Osteoblast (primary cell): ENCODE data around the gene ZSWIM6. TPM values are rescaled to one million over a fixed set of nuclear protein-coding genes. Genes with fewer than 3 reads are reported as not detected.

Source experiments
- DNase-seq: peaks from one replicate; pipeline ENCODE4 v3.0.0; 2011; ENCODE audit warnings: low spot score, mixed read lengths; ENCODE audit not compliant: insufficient read length; ENCODE audit errors: missing footprints
- H2AFZ ChIP-seq: 2 replicates; pipeline ENCODE4 v1.6.0; 2011; ENCODE audit warnings: mild to moderate bottlenecking, low read length
- H3K27ac ChIP-seq: 2 replicates; pipeline ENCODE4 v1.5.1; 2011; ENCODE audit warnings: mild to moderate bottlenecking, low read depth, low read length, moderate library complexity
- H3K27me3 ChIP-seq: 2 replicates; pipeline ENCODE4 v1.6.0; 2012; ENCODE audit warnings: mild to moderate bottlenecking, control low read depth, inconsistent platforms, low read length, moderate library complexity; ENCODE audit not compliant: insufficient read depth
- H3K36me3 ChIP-seq: 2 replicates; pipeline ENCODE4 v1.5.1; 2011; ENCODE audit warnings: mild to moderate bottlenecking, low read length, control low read depth, moderate library complexity; ENCODE audit not compliant: insufficient read depth
- H3K4me1 ChIP-seq: 2 replicates; pipeline ENCODE4 v1.5.1; 2011; ENCODE audit warnings: mild to moderate bottlenecking, low read length, control low read depth, moderate library complexity; ENCODE audit not compliant: insufficient read depth
- H3K4me2 ChIP-seq: 2 replicates; pipeline ENCODE4 v1.6.0; 2011; ENCODE audit warnings: mild to moderate bottlenecking, low read length; ENCODE audit not compliant: insufficient read depth
- H3K4me3 ChIP-seq: fragments of 200-600 bp; sonication (generic); 3 replicates; pipeline ENCODE4 v1.5.1; 2012; ENCODE audit warnings: mild to moderate bottlenecking, low read length, inconsistent platforms; ENCODE audit not compliant: insufficient read depth
- H3K79me2 ChIP-seq: 2 replicates; pipeline ENCODE4 v1.6.0; 2012; ENCODE audit warnings: mild to moderate bottlenecking, low read length, control low read depth, inconsistent platforms; ENCODE audit not compliant: insufficient read depth
- H3K9me3 ChIP-seq: 2 replicates; pipeline ENCODE4 v1.5.1; 2011; ENCODE audit warnings: low read depth, low read length, control low read depth
- H4K20me1 ChIP-seq: 2 replicates; pipeline ENCODE4 v1.6.0; 2012; ENCODE audit warnings: mild to moderate bottlenecking, low read length, control low read depth; ENCODE audit not compliant: insufficient read depth
- total RNA-seq: library from RNA; depleted of rRNA; stranded (reverse); fragments of >200 nt; gene quantifications from 2 replicates; pipeline ENCODE4 v1.2.3, GENCODE V29; 2012
- TF ChIP-seq, protein P1 (sequence below): IDR thresholded peaks from 2 replicates; pipeline ENCODE4 v1.5.1; 2011; ENCODE audit warnings: mild to moderate bottlenecking, low read depth, low read length, moderate library complexity; ENCODE audit errors: extremely low read depth

The ZSWIM6 gene
- total RNA-seq, 1 donor, result 10.5 TPM

DNA sequence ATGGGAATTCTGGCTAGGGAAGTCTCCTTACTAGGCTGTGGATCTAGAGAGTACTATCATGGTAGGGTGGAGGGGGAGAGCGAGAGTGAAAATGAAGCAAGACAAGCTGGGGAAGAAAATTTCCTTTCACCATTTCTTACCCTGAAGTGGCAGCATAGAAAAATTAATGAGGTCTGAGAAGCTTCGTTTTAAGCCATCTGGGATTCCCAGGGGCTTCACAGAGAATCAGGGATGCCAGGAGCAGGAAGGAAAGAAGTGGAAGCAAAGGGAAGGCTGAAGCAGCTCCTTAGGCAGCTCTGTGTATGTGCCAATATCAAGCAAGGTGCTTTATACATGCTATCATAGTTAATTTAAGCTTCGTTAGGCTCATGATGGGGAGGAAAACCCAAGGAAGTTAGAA, 169.9 kb downstream of the ZSWIM6 start:
- peaks cover 6% of the 10 kb centered on the region for H4K20me1 ChIP-seq
- no peaks in the 10 kb centered on the region for H3K9me3 ChIP-seq
- H3K4me3 ChIP-seq, result no peak overlapping the region
- no peaks in the 10 kb centered on the region for H3K4me1 ChIP-seq
- no peak for DNase-seq
- H2AFZ ChIP-seq, result no peak overlapping the region
- TF ChIP-seq, protein P1, sequence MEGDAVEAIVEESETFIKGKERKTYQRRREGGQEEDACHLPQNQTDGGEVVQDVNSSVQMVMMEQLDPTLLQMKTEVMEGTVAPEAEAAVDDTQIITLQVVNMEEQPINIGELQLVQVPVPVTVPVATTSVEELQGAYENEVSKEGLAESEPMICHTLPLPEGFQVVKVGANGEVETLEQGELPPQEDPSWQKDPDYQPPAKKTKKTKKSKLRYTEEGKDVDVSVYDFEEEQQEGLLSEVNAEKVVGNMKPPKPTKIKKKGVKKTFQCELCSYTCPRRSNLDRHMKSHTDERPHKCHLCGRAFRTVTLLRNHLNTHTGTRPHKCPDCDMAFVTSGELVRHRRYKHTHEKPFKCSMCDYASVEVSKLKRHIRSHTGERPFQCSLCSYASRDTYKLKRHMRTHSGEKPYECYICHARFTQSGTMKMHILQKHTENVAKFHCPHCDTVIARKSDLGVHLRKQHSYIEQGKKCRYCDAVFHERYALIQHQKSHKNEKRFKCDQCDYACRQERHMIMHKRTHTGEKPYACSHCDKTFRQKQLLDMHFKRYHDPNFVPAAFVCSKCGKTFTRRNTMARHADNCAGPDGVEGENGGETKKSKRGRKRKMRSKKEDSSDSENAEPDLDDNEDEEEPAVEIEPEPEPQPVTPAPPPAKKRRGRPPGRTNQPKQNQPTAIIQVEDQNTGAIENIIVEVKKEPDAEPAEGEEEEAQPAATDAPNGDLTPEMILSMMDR, result no peak
- peaks cover 73% of the 10 kb centered on the region for H3K79me2 ChIP-seq
- H3K27ac ChIP-seq, result no peak overlapping the region
- H3K36me3 ChIP-seq, result peaks cover 3% of the 10 kb centered on the region
- H3K27me3 ChIP-seq, result no peaks in the 10 kb centered on the region
- H3K4me2 ChIP-seq, result no peak overlapping the region

DNA sequence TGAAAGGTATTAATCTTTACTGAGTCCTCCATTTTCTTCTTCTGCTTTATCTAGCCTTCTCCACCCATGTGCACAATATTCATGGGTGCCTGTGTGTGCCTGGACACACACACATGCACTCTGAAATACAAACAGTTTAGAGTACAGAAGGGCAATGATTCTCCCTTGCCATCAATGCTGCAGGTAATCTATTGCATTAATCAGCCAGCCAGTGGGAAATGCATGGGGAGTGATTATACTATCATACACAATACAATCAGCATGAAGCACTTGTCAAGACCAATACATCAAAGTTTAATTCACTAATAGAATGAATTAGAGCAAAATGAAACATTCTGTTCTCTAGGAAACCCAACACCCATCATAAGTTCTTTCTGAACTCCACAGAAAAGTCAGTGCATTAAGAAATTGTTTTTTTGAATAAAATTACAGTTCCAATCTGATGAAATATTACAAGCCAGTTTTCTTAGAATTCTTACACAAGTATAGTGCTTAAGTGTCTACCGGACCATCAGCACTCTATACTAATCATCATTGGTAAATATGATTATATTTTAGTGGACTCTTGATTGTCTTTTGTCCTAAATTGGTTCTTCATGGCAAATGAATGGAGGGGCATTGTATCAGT, 172.2 kb downstream of the ZSWIM6 start:
- no peak overlapping the region for H2AFZ ChIP-seq
- H3K9me3 ChIP-seq, result no peaks in the 10 kb centered on the region
- H3K79me2 ChIP-seq, result peaks cover 62% of the 10 kb centered on the region
- H3K4me3 ChIP-seq, result no peak overlapping the region
- H3K4me2 ChIP-seq, result no peak overlapping the region
- no peaks in the 10 kb centered on the region for H3K27me3 ChIP-seq
- H3K36me3 ChIP-seq, result peaks cover 3% of the 10 kb centered on the region
- TF ChIP-seq, protein P1, result no peak
- DNase-seq, result no peak
- H3K27ac ChIP-seq, result no peak overlapping the region
- peaks cover 6% of the 10 kb centered on the region for H4K20me1 ChIP-seq
- no peaks in the 10 kb centered on the region for H3K4me1 ChIP-seq

DNA sequence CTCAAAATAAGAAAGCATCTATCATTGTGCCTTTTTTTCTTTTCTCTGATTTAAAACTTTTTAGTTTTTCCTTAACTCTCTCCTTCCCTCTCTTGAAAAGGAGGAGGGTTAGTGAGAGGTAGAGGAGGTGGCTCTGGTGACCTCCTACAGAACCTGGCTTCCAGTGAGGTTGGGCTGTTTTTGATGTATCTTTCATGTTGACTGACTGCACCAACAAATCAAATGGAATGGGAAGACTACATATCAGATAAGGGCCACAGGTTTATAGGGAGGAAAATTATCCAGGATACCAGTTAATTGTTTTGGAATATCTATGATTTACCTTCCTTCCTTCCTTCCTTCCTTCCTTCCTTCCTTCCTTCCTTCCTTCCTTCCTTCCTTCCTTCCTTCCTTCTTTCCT, 173.2 kb downstream of the ZSWIM6 start:
- H3K9me3 ChIP-seq, result no peaks in the 10 kb centered on the region
- no peak overlapping the region for H2AFZ ChIP-seq
- peaks cover 3% of the 10 kb centered on the region for H3K36me3 ChIP-seq
- no peaks in the 10 kb centered on the region for H3K27me3 ChIP-seq
- H3K4me1 ChIP-seq, result no peaks in the 10 kb centered on the region
- H3K4me3 ChIP-seq, result no peak overlapping the region
- H3K27ac ChIP-seq, result no peak overlapping the region
- no peak overlapping the region for H3K4me2 ChIP-seq
- DNase-seq, result no peak
- TF ChIP-seq, protein P1, result no peak
- H3K79me2 ChIP-seq, result peaks cover 61% of the 10 kb centered on the region
- peaks cover 6% of the 10 kb centered on the region for H4K20me1 ChIP-seq

DNA sequence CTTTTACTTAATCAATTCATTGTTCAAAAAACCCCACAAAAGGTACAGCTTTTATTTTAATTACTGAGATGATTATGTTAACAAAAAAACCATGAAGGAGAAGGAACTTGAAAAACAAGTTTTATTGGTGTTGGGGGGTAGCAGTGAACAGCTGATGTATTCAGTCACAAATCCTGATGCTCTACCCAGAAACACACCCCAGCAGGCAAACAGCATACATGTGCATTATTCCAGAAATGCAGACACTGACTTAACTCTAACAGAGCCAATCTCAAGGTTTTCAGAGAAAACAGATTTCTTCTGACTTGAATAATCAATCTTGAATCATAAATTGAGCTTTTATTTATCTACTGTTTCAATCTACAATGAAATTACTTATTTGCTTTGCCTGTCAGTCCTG, 175.2 kb downstream of the ZSWIM6 start:
- peaks cover 61% of the 10 kb centered on the region for H3K79me2 ChIP-seq
- DNase-seq, result no peak
- TF ChIP-seq, protein P1, result no peak

More for the DNA sequence above, 175.2 kb downstream of the ZSWIM6 start:
- Histone ChIP-seq H2AFZ (no peak overlapping the region), H3K4me3 (no peak overlapping the region), H3K36me3 (peaks cover 3% of the 10 kb centered on the region), H3K9me3 (no peaks in the 10 kb centered on the region), H3K4me2 (no peak overlapping the region), H4K20me1 (peaks cover 9% of the 10 kb centered on the region), H3K27me3 (no peaks in the 10 kb centered on the region), H3K27ac (no peak overlapping the region), H3K4me1 (no peaks in the 10 kb centered on the region)
